H9 (cell line): ENCODE data around the gene CASP8. TPM values are rescaled to one million over a fixed set of nuclear protein-coding genes. Genes with fewer than 3 reads are reported as not detected.

Source experiments
- DNase-seq: peaks from one replicate; pipeline ENCODE4 v3.0.0-alpha.2; 2017
- H2AFZ ChIP-seq: one replicate; pipeline ENCODE4 v1.6.1; 2013; ENCODE audit warnings: mild to moderate bottlenecking, low read length, control low read depth, moderate library complexity
- H2AK5ac ChIP-seq: 2 replicates; pipeline ENCODE4 v1.6.1; 2013; ENCODE audit warnings: low read length, control low read depth, mixed read lengths; ENCODE audit not compliant: insufficient read length
- H2BK120ac ChIP-seq: one replicate; pipeline ENCODE4 v1.6.1; 2013; ENCODE audit warnings: low read depth, mild to moderate bottlenecking, low read length, control low read depth, inconsistent platforms; ENCODE audit not compliant: poor library complexity, severe bottlenecking
- H2BK12ac ChIP-seq: 2 replicates; pipeline ENCODE4 v1.6.1; 2013; ENCODE audit warnings: low read length, control low read depth, mixed read lengths, low read depth; ENCODE audit not compliant: insufficient read length
- H2BK15ac ChIP-seq: 2 replicates; pipeline ENCODE4 v1.6.1; 2013; ENCODE audit warnings: low read depth, low read length, control low read depth
- H2BK20ac ChIP-seq: one replicate; pipeline ENCODE4 v1.6.1; 2013; ENCODE audit warnings: low read depth, mild to moderate bottlenecking, low read length, control low read depth, inconsistent platforms; ENCODE audit not compliant: poor library complexity, severe bottlenecking
- H2BK5ac ChIP-seq: 2 replicates; pipeline ENCODE4 v1.6.1; 2013; ENCODE audit warnings: low read length, control low read depth, mixed read lengths; ENCODE audit not compliant: insufficient read length
- H3K14ac ChIP-seq: 2 replicates; pipeline ENCODE4 v1.6.1; 2013; ENCODE audit warnings: low read length, control low read depth; ENCODE audit not compliant: insufficient read depth
- H3K18ac ChIP-seq: 2 replicates; pipeline ENCODE4 v1.6.1; 2013; ENCODE audit warnings: low read depth, mild to moderate bottlenecking, mixed read lengths, low read length, control low read depth; ENCODE audit not compliant: insufficient read length
- H3K23ac ChIP-seq: 2 replicates; pipeline ENCODE4 v1.6.1; 2013; ENCODE audit warnings: low read length, control low read depth, mixed read lengths, low read depth; ENCODE audit not compliant: insufficient read length
- H3K23me2 ChIP-seq: 2 replicates; pipeline ENCODE4 v1.6.1; 2013; ENCODE audit warnings: low read depth, mild to moderate bottlenecking, mixed read lengths, low read length, control low read depth; ENCODE audit not compliant: insufficient read length, poor library complexity, severe bottlenecking
- H3K27ac ChIP-seq: 2 replicates; pipeline ENCODE4 v1.5.1; 2013; ENCODE audit warnings: low read length, control low read depth, mixed read lengths, low read depth; ENCODE audit not compliant: insufficient read length
- H3K27me3 ChIP-seq: 2 replicates; pipeline ENCODE4 v1.6.1; 2013; ENCODE audit warnings: low read length, control low read depth, inconsistent platforms; ENCODE audit not compliant: insufficient read depth
- H3K4ac ChIP-seq: 2 replicates; pipeline ENCODE4 v1.6.1; 2013; ENCODE audit warnings: low read depth, mild to moderate bottlenecking, control low read depth, inconsistent platforms, low read length, moderate library complexity
- H3K4me1 ChIP-seq: 2 replicates; pipeline ENCODE4 v1.6.1; 2013; ENCODE audit warnings: low read length, control low read depth, inconsistent platforms; ENCODE audit not compliant: insufficient read depth
- H3K4me2 ChIP-seq: 2 replicates; pipeline ENCODE4 v1.6.1; 2013; ENCODE audit warnings: low read length, control low read depth, mixed read lengths; ENCODE audit not compliant: insufficient read length, insufficient read depth
- H3K56ac ChIP-seq: 2 replicates; pipeline ENCODE4 v1.6.1; 2013; ENCODE audit warnings: low read depth, mild to moderate bottlenecking, mixed read lengths, low read length, control low read depth; ENCODE audit not compliant: insufficient read length
- H3K79me1 ChIP-seq: 2 replicates; pipeline ENCODE4 v1.6.1; 2013; ENCODE audit warnings: low read depth, mild to moderate bottlenecking, moderate library complexity, low read length, control low read depth, inconsistent platforms; ENCODE audit not compliant: insufficient read depth, poor library complexity, severe bottlenecking
- H3K79me2 ChIP-seq: 2 replicates; pipeline ENCODE4 v1.6.1; 2013; ENCODE audit warnings: low read length, control low read depth, inconsistent platforms; ENCODE audit not compliant: insufficient read depth
- H3K9ac ChIP-seq: 2 replicates; pipeline ENCODE4 v1.6.1; 2013; ENCODE audit warnings: low read length, control low read depth, mixed read lengths; ENCODE audit not compliant: insufficient read length; ENCODE audit errors: extremely low read depth
- H3K9me3 ChIP-seq: one replicate; pipeline ENCODE4 v1.6.1; 2013; ENCODE audit warnings: low read depth, low read length, inconsistent platforms; ENCODE audit not compliant: control insufficient read depth
- H3T11ph ChIP-seq: one replicate; pipeline ENCODE4 v1.6.1; 2013; ENCODE audit warnings: mild to moderate bottlenecking, low read length, control low read depth, inconsistent platforms
- H4K20me1 ChIP-seq: one replicate; pipeline ENCODE4 v1.6.1; 2013; ENCODE audit not compliant: control insufficient read depth, insufficient read length, insufficient read depth
- H4K5ac ChIP-seq: 2 replicates; pipeline ENCODE4 v1.6.1; 2013; ENCODE audit warnings: low read depth, mild to moderate bottlenecking, mixed read lengths, low read length, control low read depth; ENCODE audit not compliant: insufficient read length
- H4K8ac ChIP-seq: replicated peaks from 2 replicates; pipeline ENCODE4 v1.6.1; 2013; ENCODE audit warnings: low read length, control low read depth, mixed read lengths, low read depth; ENCODE audit not compliant: insufficient read length
- H4K91ac ChIP-seq: 2 replicates; pipeline ENCODE4 v1.6.1; 2013; ENCODE audit warnings: low read depth, mild to moderate bottlenecking, moderate library complexity, mixed read lengths, low read length, control low read depth; ENCODE audit not compliant: insufficient read length
- H3K27ac Mint-ChIP-seq, 3 experiments: 2 replicates in 2 of 3; 3 replicates in 1 of 3; pipeline ENCODE4 v1.8.0; 2020 to 2021; ENCODE audit warnings: mixed read lengths in 3 of 3, mild to moderate bottlenecking in 1 of 3, moderate library complexity in 1 of 3
- H3K27me3 Mint-ChIP-seq: 2 replicates; pipeline ENCODE4 v1.8.0; 2021; ENCODE audit warnings: low read depth, mild to moderate bottlenecking, moderate library complexity, mixed read lengths
- H3K36me3 Mint-ChIP-seq, 3 experiments: 2 replicates in 2 of 3; 3 replicates in 1 of 3; pipeline ENCODE4 v1.8.0; 2020 to 2021; ENCODE audit warnings: low read depth in 3 of 3, mixed read lengths in 3 of 3; ENCODE audit not compliant: insufficient read depth in 1 of 3
- H3K4me1 Mint-ChIP-seq, 2 experiments: 2 replicates each; pipeline ENCODE4 v1.8.0; 2020; ENCODE audit warnings: mixed read lengths in 2 of 2
- H3K4me3 Mint-ChIP-seq, 2 experiments: 2 replicates in 1 of 2; 3 replicates in 1 of 2; pipeline ENCODE4 v1.8.0; 2020 to 2021; ENCODE audit warnings: mild to moderate bottlenecking in 2 of 2, mixed read lengths in 2 of 2, moderate library complexity in 1 of 2
- H3K9me3 Mint-ChIP-seq, 2 experiments: 2 replicates in 1 of 2; 3 replicates in 1 of 2; pipeline ENCODE4 v1.8.0; 2020; ENCODE audit warnings: mild to moderate bottlenecking in 2 of 2, mixed read lengths in 2 of 2, moderate library complexity in 1 of 2
- CTCF ChIP-seq: fragments of 200-600 bp; sonication (generic); conservative IDR thresholded peaks from 3 replicates; pipeline ENCODE4 v1.8.0; 2021; ENCODE audit warnings: antibody characterized with exemption, mild to moderate bottlenecking
- WGBS: extraction: QIAGEN DNeasy Blood & Tissue Kit; methylation state at CpG from one replicate; pipeline ENCODE4 v1.1.7; 2013; ENCODE audit warnings: missing lambda C conversion rate, low lambda C conversion rate, mixed read lengths; ENCODE audit not compliant: insufficient read length; ENCODE audit errors: extremely low coverage; 5-methylcytosine and 5-hydroxymethylcytosine counted together
- total RNA-seq: library from RNA; stranded (reverse); gene quantifications from 2 replicates; pipeline ENCODE4 v1.2.1, GENCODE V29; 2021

Gene CASP8
- total RNA-seq, 1 experiment from 2014 or later: 10.0 TPM

- Histone ChIP-seq H3K4me2 (no peak overlapping the region), H2BK20ac (no peak overlapping the region), H3K27me3 (no peaks in the 10 kb centered on the region), H2BK120ac (no peak overlapping the region), H2BK12ac (no peak overlapping the region), H3K56ac (no peak overlapping the region), H3K4me1 (no peaks in the 10 kb centered on the region), H3K23me2 (no peaks in the 10 kb centered on the region), H3K23ac (no peak overlapping the region), H3K4ac (no peak overlapping the region), H4K20me1 (no peaks in the 10 kb centered on the region), H2AFZ (no peak overlapping the region), H2BK5ac (no peak overlapping the region), H3K27ac (no peak overlapping the region), H3K79me2 (no peaks in the 10 kb centered on the region), H2AK5ac (no peak overlapping the region), H4K5ac (no peak overlapping the region), H3K18ac (no peak overlapping the region), H4K91ac (no peak overlapping the region), H3K9ac (no peak overlapping the region), H3K9me3 (no peaks in the 10 kb centered on the region), H3T11ph (no peak overlapping the region), H4K8ac (no peak overlapping the region), H2BK15ac (no peak overlapping the region), H3K79me1 (no peaks in the 10 kb centered on the region), H3K14ac (no peak overlapping the region)
- H3K27ac Mint-ChIP-seq: no peak overlapping the region
- peaks cover 2 to 3% of the 10 kb centered on the region in 2 experiments; a peak in 2 of 5 replicates for H3K9me3 Mint-ChIP-seq
- H3K27me3 Mint-ChIP-seq: no peaks in the 10 kb centered on the region
- H3K4me3 Mint-ChIP-seq: no peak overlapping the region
- H3K36me3 Mint-ChIP-seq: peaks cover 0 to 2% (median 0%) of the 10 kb centered on the region in 3 experiments; a peak in 2 of 7 replicates
- WGBS: no CpG with 5 or more reads among the region's 6 CpGs
- no peaks in the 10 kb centered on the region for H3K4me1 Mint-ChIP-seq
- DNase-seq: no peak
- TF ChIP-seq CTCF: no peak
Observed at GRCh38 chr2:201248288-201248844, 12.0 kb upstream of the CASP8 start.
